ENCODE data around the gene CDH11. TPM values are rescaled to one million over a fixed set of nuclear protein-coding genes. Genes with fewer than 3 reads are reported as not detected.

CDH11 gene
- total and polyA plus RNA-seq, 4 donors, result 0.72 to 5.3 (median 1.9) TPM

DNA sequence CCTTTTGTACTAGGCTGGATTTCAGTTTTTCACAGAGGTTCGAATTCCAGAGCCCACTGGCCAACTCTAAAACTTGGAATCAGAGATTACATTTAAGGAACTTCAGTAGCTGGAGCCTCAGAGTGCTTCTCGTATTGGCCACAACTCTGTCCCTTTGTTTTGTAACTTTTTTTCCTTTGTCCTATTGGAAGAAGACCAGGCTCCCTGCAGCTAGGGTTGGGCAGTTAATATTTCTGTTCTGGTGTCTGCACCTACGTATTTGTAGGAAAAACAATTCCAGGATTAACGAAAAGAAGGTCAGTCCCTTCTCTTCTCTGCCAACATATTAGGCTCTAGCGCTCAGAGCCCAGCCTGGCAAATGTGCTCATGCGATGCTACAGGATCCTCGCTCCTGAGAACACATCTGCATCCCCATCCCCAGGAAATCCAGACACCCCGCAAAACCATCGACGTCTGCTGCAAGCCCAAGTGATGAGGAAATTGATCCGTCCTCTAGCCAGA, 1.9 kb downstream of the CDH11 start (continued):
- TF ChIP-seq, protein P1, sequence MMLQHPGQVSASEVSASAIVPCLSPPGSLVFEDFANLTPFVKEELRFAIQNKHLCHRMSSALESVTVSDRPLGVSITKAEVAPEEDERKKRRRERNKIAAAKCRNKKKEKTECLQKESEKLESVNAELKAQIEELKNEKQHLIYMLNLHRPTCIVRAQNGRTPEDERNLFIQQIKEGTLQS (IDR thresholded peaks at IDR 0.05), result no peak

DNA sequence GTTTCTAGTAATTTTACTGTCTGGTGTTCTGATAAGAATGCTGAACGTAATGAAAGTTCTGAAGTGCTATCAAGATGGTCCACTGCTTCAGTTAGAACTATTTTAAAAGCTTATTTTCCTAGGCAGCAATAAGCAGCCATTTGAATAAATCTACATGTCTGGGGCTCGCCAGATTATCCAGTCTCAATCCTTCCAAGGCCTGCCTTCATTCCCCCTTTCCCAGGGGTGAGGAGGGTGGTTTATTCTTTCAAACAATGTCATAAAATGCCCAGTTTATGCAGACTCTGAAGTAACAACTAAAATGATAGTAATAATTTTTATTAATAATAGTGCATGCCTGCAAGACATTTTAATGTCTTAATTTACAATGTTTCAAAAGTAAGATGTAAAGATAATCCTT, 2.4 kb downstream of the CDH11 start:
- no peak for TF ChIP-seq RAD21 (IDR thresholded peaks at IDR 0.05)
- no peak for TF ChIP-seq NR2F2 (IDR thresholded peaks at IDR 0.05)
- TF ChIP-seq ZBTB33 (IDR thresholded peaks at IDR 0.05), result no peak
- TF ChIP-seq, protein P2, sequence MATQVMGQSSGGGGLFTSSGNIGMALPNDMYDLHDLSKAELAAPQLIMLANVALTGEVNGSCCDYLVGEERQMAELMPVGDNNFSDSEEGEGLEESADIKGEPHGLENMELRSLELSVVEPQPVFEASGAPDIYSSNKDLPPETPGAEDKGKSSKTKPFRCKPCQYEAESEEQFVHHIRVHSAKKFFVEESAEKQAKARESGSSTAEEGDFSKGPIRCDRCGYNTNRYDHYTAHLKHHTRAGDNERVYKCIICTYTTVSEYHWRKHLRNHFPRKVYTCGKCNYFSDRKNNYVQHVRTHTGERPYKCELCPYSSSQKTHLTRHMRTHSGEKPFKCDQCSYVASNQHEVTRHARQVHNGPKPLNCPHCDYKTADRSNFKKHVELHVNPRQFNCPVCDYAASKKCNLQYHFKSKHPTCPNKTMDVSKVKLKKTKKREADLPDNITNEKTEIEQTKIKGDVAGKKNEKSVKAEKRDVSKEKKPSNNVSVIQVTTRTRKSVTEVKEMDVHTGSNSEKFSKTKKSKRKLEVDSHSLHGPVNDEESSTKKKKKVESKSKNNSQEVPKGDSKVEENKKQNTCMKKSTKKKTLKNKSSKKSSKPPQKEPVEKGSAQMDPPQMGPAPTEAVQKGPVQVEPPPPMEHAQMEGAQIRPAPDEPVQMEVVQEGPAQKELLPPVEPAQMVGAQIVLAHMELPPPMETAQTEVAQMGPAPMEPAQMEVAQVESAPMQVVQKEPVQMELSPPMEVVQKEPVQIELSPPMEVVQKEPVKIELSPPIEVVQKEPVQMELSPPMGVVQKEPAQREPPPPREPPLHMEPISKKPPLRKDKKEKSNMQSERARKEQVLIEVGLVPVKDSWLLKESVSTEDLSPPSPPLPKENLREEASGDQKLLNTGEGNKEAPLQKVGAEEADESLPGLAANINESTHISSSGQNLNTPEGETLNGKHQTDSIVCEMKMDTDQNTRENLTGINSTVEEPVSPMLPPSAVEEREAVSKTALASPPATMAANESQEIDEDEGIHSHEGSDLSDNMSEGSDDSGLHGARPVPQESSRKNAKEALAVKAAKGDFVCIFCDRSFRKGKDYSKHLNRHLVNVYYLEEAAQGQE (IDR thresholded peaks at IDR 0.05), result no peak
- no peak for TF ChIP-seq HNF4A (conservative IDR thresholded peaks at IDR 0.05)
- TF ChIP-seq, protein P3, sequence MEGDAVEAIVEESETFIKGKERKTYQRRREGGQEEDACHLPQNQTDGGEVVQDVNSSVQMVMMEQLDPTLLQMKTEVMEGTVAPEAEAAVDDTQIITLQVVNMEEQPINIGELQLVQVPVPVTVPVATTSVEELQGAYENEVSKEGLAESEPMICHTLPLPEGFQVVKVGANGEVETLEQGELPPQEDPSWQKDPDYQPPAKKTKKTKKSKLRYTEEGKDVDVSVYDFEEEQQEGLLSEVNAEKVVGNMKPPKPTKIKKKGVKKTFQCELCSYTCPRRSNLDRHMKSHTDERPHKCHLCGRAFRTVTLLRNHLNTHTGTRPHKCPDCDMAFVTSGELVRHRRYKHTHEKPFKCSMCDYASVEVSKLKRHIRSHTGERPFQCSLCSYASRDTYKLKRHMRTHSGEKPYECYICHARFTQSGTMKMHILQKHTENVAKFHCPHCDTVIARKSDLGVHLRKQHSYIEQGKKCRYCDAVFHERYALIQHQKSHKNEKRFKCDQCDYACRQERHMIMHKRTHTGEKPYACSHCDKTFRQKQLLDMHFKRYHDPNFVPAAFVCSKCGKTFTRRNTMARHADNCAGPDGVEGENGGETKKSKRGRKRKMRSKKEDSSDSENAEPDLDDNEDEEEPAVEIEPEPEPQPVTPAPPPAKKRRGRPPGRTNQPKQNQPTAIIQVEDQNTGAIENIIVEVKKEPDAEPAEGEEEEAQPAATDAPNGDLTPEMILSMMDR (IDR thresholded peaks at IDR 0.05; ENCODE audit: low read depth, low read length, missing input control), result no peak
- TF ChIP-seq YY1 (IDR thresholded peaks at IDR 0.05), result no peak
- TF ChIP-seq TAF1 (conservative IDR thresholded peaks at IDR 0.05), result no peak
- no peak for TF ChIP-seq HNF4G (IDR thresholded peaks at IDR 0.05)
- no peak for DNase-seq (ENCODE audit: low spot score)
- Histone ChIP-seq H3K9me3 (ENCODE audit: control insufficient read depth in 4 of 4, low read length in 3 of 4) (no peaks in the 10 kb centered on the region), H3K27me3 (ENCODE audit: control insufficient read depth in 4 of 4, insufficient read depth in 4 of 4, low read length in 3 of 4) (peaks cover 0 to 4% (median 3%) of the 10 kb centered on the region in 4 donors), H3K9ac (ENCODE audit: low read depth in 1 of 2, low read length in 2 of 2) (no peak overlapping the region), H3K4me3 (ENCODE audit: low read depth in 1 of 3, low read length in 3 of 3) (no peak overlapping the region), H3K36me3 (ENCODE audit: control insufficient read depth in 4 of 4, insufficient read depth in 3 of 4, low read depth in 1 of 4, low read length in 3 of 4) (no peaks in the 10 kb centered on the region), H3K4me1 (ENCODE audit: control insufficient read depth in 4 of 4, insufficient read depth in 4 of 4, low read length in 3 of 4) (peaks cover 9 to 24% (median 18%) of the 10 kb centered on the region in 4 donors), H3K27ac (ENCODE audit: low read depth in 1 of 2, low read length in 2 of 2) (no peak overlapping the region)
- 42% methylated on average over 2 of the region's 2 CpGs for WGBS

DNA sequence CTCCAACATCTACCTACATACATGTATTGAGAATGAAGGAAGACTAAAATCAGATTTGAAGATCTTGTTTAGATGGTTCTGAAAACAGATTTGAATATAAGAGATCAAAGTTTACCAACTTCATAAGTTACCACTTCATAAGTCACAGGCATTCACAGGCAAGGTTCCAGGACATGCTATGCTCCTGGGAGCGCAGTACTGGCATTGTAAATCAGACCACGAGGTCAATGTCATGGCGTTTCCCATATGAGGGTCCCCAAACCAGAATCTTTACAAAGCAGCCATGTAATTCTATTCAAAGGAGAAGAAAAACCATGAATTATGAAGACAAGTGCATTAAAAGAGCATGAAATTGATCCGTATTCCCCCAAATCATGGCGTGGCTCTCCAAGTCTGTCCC, 3.0 kb downstream of the CDH11 start:
- TF ChIP-seq RAD21 (IDR thresholded peaks at IDR 0.05), result no peak
- no peak for TF ChIP-seq GABPA (IDR thresholded peaks at IDR 0.05 in 1 of 2, conservative IDR thresholded peaks at IDR 0.05 in 1 of 2)
- TF ChIP-seq NR2F2 (IDR thresholded peaks at IDR 0.05), result no peak
- no peak for TF ChIP-seq HNF4G (IDR thresholded peaks at IDR 0.05)
- no peak for TF ChIP-seq TAF1 (conservative IDR thresholded peaks at IDR 0.05)
- no peak for TF ChIP-seq EGR1 (IDR thresholded peaks at IDR 0.05; ENCODE audit: low read depth in 2 of 2)
- TF ChIP-seq SP1 (IDR thresholded peaks at IDR 0.05), result no peak
- TF ChIP-seq RXRA (IDR thresholded peaks at IDR 0.05), result no peak
- TF ChIP-seq, protein P3 (IDR thresholded peaks at IDR 0.05; ENCODE audit: low read depth, low read length, missing input control), result no peak
- TF ChIP-seq ZBTB33 (IDR thresholded peaks at IDR 0.05), result no peak
- TF ChIP-seq, protein P1 (IDR thresholded peaks at IDR 0.05), result no peak
- no peak for TF ChIP-seq HNF4A (conservative IDR thresholded peaks at IDR 0.05)
- Histone ChIP-seq H3K9me3 (ENCODE audit: control insufficient read depth in 4 of 4, low read length in 3 of 4) (no peaks in the 10 kb centered on the region), H3K36me3 (ENCODE audit: control insufficient read depth in 4 of 4, insufficient read depth in 3 of 4, low read depth in 1 of 4, low read length in 3 of 4) (no peaks in the 10 kb centered on the region), H3K4me3 (ENCODE audit: low read depth in 1 of 3, low read length in 3 of 3) (no peak overlapping the region), H3K9ac (ENCODE audit: low read depth in 1 of 2, low read length in 2 of 2) (no peak overlapping the region), H3K27me3 (ENCODE audit: control insufficient read depth in 4 of 4, insufficient read depth in 4 of 4, low read length in 3 of 4) (peaks cover 0 to 4% (median 3%) of the 10 kb centered on the region in 4 donors), H3K4me1 (ENCODE audit: control insufficient read depth in 4 of 4, insufficient read depth in 4 of 4, low read length in 3 of 4) (peaks cover 9 to 23% (median 18%) of the 10 kb centered on the region in 4 donors), H3K27ac (ENCODE audit: low read depth in 1 of 2, low read length in 2 of 2) (no peak overlapping the region)
- no peak for DNase-seq (ENCODE audit: low spot score)
- WGBS, result 40% methylated on average over 5 of the region's 5 CpGs

Data from liver (tissue), 9 donors.